ENCODE measurements around the gene ZNF827.

Gene ZNF827

DNA sequence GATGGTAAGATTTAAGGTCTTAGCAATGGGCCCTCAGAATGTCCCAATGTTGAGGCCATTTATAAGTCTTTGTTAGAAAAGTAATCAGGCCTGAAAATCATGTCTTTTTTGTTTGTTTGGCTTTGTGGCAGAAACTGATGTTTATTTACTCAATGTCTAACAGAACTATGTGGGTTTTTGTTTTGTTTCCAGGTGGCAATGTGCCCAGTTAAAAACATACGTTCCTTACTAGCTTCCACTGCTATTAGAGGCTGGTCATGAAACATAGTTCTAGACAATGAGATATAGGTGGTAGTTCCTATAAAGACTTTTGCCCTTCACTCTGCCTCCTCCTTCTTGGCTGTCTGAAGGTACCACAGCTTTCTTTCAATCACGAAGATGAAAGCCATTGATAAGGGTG lies 149.9 kb downstream of the ZNF827 start:
- no peak for DNase-seq

DNA sequence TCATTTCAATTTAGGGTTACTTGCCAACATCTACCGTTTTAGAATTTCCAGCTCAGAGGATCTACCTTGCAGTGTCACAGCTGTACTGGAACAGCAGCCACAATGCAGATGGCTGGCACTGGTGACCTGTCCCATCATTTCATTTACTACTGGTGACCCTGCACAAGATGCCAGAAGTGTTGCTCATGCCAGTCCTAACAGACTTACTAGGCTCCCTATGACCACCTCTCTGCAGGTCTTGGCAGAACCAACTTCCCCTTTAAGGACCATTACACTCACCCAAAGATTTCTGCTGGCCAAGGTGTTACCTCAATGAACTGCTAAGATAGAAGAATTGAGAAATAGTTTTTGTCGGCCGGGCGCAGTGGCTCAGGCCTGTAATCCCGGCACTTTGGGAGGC lies 151.8 kb downstream of the ZNF827 start:
- DNase-seq: no peak

DNA sequence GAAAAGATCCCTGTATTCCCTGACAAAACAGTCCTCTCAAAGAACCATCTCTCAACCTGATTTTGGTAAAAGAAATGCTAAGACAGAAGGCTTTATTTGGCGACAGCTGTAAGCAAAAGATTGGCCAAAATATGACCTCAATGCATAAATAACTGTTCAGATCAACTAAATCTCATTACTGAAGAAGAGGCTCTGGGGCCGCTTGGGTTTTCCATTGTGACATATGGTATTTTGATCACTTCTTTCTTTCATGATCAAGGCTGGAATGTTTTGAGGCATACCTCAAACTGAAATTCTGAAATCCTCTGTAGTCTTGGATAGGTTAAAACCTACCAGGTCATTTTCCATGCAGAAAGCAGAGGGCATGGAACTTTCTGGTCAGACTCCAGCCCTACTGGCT lies 152.4 kb downstream of the ZNF827 start:
- DNase-seq: no peak

DNA sequence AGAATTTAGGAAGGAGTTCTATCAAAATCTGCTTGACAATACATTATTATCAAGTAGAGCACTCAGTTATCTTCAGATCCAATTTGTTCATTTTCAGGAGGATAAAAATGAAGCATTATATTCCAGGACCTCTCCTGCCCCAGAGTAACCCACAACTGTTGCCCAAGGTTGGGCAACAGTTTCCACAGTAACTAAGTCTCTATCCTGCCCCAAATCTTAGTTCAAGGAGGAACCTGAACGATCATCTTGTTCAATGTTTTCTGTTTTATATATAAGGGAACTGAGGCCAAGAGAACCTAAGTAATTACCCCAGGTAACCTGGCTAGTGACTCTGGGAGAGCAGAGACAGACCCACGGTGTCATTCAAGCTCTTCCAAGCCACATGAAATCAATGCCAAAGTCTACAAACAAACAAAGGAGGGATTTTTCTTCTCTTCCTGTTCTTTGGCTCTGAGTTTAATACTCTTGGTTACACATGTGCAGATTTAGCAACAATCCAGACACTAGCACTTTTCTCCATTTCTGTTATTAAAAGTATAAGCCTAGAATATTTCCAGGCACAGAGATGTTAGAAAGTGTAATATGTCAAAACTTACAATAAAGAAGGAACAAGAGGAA lies 153.1 kb downstream of the ZNF827 start:
- DNase-seq: no peak

DNA sequence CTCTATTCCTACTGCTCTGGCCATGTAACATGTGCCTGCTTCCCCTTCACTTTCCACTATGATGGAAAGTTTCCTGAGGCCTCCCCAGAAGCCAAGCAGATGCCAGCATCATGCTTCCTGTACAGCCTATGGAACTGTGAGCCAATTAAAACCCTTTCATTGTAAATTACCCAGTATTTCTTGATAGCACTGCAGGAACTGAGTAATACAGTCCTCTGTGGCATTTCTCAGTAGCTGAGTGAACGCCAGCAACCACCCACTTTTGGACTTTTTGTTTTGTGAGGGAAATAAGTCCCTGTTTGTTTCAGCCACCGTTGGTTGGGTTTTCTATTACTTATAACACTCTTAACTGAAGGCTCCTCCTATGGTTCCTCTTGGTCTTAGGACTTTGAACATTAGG lies 154.6 kb downstream of the ZNF827 start:
- no peak for DNase-seq

DNA sequence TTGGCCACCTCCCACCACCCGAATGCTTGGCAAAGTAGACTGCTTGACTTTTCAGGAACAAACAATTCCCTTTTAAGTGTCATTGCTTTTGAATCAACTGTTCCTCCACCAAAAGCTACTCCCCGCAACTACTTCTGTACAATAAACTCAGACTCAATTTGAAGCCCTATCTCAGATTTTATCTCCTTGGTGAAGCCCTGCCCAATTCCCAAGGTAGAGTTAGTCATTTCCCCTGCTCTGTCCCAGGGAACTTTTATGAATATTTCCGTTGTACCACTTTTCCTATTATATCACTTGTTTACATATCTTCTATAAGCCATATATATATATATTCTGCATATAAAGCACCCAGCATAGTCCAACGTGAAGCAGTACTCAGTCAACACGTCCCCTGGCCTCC lies 155.9 kb downstream of the ZNF827 start:
- no peak for DNase-seq

DNA sequence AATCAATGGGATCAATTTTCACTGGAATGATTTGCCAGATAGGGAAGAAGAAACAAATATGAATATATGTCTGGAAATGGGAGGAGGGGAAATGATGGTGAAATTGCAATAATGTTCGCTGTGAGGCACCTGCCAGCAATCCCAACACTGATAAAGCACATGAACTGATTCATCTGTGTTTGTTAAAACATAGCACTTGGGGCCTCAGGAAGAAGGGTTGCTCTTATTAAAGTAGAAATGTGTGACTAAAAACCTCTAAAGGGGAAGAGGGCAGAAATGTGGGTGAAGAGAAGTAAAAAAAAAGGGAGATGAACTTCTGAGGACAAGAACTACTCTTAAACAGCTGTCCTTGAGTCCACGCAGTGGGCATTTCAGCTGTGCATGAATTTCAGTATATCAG lies 157.3 kb downstream of the ZNF827 start:
- DNase-seq: no peak

DNA sequence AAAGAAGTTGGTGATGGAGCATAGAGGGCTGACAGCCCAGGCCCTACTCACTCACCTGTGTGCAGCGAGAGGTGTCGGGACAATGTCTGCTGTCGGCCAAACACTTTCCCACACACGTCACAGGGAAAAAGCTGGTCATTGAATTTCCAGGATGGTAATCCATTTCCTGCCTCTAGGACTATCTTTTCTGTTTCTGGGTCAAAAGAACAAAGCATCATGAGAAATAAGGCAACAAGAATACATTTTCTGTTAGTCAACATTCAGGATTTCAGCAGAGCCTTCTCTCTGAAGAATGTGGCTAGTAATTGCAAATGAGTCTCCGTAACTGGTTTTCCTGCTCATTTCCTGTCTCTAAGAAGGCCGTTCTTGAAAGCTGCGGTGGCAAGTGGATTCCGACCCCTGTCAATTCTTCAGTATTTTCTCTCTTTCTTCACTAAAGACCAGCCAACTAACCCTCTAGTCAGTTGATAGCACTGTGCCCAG lies 159.3 kb downstream of the ZNF827 start:
- no peak for DNase-seq

DNA sequence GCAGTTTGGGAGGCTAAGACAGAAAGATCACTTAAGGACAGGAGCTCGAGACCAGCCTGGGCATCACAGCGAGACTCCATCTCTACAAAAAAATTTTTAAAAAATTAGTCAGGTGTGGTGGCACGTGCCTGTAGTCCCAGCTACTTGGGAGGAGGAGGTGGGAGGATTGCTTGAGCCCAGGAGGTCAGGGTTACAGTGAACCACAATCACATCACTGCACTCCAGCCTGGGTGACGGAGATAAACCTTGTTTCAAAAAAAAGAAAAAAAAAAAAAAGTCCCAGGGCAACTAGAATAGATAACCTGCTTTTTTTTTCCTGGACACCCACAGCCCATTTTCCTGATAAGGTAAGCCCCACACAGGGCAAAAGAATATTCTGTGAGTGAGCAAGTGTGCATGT lies 162.4 kb downstream of the ZNF827 start:
- DNase-seq: no peak

DNA sequence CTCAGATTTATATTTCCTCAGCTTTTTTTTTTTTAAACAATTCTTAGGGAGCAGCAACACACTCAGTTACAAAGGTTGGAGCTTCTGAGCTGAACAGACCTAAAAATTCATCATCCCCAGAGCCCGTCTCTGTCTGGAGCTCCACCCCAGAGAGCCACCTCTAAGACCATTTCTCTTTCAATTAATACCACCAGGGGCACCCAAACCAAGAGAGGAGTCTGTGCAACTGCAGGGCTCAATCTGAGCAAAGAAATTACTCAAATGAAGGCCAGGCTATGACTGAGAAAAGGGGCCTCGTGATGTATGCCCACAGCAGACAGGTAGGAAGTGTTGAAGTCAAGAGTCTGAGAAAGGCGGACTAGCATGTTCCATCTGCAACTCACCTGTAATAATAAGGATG lies 163.2 kb downstream of the ZNF827 start:
- DNase-seq: no peak

DNA sequence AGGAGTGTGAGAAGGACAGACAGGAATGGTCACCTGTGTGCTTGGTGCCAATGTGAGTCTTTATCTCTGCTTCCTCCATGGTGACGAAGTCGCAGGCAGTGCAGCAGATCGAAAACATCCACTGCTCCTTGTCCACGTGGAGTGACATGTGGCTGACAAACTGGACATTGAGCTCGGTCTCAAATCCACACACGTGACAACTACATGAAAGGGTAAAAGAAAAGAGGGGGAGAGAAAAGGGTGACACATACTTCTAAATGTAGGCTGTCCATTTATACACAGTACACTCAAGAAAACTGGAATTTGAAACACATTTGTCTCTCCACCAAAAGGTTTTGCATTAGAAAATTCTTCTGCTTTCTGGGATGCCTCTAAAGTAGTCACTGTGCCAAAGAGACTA lies 164.2 kb downstream of the ZNF827 start:
- DNase-seq: no peak

DNA sequence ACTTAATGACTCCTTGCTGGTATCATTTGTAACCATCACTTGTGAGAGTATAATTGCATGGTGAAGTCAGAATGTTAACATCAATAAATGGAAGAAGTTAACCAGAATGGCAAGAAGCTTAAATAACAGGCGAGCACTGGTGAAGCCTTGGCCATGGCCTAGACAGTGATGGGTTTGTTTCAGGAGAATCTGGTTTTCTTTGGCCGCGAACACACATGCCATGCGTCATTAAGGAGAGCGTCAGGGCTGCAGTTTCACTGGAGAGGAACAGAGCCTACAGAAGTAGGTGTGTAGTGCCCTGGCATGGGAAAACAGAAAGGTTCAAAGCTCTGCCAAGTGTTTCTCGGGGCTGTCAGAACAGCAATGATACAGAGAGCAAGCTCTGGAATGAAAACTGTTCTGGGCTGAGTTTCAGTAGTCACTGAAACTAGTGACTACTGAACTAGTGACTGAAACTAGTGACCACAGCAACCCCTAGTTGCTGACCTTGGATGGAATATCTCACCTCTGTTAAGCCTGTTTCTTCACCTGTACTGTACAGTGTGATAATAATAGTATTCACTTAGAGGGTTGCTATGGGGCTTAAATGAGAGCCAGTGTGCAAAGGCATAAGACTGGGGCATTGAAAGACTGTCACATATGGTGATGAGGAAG lies 164.9 kb downstream of the ZNF827 start:
- no peak for DNase-seq

DNA sequence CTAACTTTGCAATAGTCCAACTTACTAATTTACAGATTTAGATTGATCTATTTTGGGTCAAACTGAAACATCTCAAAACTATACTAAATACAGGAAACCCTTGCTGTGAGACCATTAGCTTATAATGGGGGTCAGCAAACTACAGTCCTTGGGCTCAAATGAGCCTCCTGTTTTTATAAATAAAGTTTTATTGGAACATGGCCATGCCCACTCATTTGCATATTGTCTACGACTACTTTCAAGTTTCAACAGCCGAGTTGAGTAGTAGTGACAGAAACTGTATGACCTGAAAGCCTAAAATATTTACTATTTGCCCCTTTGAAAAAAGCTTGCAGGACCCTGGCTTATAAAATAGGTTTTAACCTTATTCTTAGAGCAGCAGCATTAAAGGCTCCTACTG lies 166.3 kb downstream of the ZNF827 start:
- DNase-seq: no peak

DNA sequence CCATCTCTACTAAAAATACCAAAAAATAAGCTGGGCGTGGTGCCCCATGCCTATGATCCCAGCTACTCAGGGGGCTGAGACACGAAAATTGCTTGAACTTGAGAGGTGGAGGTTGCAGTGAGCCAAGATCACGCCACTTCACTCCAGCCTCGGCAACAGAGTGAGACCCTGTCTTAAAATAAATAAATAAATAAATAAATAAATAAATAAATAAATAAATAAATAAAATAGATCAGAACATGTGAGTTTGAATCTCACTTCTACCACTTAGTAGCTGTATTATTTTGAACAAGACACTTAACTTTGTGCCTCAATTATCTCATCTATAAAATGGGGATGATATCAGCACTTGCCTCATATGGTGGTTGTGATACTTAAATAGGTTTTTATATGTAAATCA lies 168.5 kb downstream of the ZNF827 start:
- DNase-seq: no peak

DNA sequence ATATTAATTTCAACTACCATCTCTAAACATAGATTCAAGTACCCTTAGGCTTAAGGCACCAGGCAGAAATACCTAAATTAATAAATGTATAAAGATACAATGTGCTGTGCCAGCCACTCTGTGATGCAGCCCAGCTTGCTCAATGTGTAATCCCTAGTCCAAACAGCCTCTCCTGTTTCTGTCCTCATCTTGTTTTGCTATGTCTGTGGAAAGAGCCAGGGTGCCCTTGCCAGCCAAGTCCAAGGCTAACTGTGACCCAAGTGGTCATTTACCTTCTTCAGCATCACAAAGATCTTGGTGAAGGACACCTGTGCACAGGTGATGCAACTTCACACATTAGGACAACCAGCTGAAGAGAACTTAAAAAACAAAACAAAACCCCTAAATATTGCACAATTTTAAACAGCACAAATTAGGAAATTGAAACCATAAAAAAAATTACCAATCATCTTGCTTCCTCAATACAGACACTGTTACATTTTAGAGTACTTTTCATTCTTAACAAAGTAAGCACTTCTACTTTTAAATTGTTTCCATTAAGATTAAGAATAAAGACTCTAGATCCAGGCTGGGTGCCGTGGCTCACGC lies 169.1 kb downstream of the ZNF827 start:
- no peak for DNase-seq

DNA sequence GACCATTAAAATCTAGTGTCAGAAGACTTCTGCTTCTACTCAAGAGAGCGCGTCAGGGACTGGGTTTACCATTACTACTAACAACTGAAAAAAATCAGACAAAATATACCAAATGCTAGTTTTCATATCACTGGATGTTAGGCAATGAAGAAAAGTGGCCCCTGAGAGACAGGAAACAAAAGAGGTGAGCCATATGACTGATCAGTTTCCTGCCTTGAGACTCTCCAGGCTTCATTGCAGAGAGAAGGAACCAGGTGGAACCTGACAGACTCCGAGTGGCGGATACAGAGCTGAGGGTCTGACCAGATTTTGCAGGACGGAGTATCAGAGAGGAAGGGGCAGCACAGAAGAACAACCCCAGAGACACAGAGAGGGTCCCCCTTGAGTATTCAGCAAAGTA lies 172.3 kb downstream of the ZNF827 start:
- DNase-seq: no peak

DNA sequence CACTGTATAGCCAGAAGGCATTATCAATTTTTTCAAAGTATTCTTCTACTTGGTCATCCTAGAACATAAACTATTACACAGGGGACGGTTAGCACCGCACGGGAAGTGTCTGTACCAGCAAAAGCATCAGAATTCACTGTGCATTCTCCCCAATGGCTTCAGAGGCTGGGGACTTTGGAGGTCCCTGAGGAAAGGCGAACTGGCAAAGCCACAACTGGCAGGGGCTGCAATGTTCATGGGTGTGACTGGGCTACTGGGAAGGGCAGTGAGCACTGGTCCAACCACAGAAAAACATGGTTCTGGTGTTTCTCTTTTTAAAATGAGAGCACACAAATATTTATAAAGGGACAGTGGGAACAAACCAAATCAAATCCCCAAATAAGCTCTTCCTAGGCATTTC lies 175.2 kb downstream of the ZNF827 start:
- DNase-seq: no peak

DNA sequence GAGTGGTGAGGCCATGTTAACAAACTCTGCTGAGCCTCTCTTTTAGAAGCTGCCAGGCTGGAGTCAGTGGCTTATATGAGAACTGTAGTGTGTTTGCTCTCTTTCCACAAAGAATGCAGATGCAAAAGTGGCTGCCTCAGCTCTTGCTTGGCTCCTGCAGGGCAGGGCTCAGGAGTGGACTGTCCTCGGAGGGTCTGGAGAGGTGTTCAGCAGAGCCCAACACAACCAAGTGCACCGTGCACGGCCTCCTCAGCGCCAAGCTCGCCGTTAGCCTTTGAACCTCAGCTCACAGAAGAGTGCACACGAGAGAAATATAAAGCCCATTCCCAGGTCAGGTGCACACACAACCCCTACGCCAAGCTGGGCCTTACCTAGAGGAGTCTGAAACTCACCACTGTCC lies 175.9 kb downstream of the ZNF827 start:
- DNase-seq: no peak

DNA sequence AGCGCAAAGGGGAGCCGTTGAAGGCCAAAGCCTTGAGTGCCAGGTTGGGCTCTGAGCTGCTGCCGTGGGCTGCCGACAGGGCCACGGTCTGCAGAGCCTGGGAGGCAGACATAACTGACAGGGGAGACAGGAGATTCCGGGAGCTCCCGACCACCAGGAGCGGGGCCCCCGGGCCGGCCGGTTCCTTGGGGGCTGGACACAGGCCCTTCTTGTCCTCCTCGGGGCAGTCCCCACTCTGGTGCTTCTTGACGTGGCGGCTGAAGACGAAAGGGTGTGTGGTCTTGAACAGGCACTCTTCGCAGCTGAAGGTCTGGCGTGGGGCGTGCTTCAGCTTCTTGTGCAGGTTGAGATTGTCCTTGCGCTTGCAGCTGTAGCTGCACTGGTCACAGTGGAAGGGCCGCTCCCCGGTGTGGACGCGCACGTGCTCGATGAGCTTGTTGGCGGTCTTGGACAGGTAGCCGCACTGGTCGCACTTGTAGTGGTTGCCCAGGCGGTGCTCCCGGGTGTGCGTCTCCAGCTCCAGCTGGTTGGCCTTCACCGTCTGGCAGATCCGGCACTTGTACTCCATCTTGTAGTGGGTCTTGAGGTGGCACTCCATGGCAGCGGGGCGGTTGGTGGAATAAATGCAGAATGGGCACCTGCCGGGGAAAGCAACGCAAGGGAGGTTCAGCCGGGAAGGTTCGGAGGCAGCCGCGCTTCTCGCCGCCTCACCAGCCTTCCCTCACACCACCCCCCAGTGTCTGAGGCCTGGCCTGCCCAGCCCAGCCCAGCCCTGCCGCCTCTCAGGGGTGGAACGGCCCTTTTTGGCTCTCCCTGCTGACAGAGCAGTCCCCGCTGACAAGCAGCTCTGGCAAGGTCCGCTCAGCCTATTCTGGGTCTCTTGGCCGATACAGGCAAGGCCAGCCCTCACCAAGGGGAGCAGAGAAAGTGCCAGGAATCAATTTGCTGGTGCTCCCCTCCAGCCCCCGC lies 177.4 kb downstream of the ZNF827 start:
- no peak for DNase-seq

DNA sequence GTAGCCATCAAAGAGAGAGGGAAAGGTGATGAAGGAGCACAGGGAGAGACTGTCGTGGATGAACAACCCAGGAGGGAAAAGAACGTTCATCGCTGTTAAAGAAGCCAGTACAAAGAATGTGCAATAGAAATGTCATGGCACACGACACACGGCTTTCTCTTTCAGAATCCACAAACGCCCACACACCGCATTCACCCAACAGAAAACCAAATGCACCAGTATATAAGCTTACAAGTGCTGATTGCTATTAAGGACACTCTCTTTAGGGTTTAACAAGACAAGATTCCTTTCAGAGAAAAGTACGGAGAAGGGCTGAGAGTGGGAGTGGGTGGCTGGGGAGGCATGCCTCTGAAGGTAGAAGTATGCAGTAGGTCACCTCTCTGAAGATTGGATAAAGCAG lies 178.4 kb downstream of the ZNF827 start:
- DNase-seq: no peak

DNA sequence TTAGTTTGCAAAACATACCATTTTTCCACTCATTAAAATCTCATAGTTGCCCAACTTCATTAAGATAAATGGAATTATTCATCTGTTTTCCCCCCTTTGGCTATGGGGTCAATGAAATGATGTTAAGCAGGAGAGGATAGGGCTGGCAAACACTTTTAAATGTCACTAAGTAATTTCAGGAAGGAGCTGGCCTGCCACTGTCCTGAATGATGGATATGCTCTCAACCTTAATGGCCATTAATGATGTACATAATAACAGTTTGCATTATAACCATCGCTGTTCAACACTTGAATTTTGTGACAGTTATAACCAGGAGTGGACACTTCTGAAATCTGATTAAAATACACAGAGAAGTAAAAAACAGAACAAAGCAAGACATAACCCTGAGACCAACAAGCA lies 181.4 kb downstream of the ZNF827 start:
- DNase-seq: no peak

DNA sequence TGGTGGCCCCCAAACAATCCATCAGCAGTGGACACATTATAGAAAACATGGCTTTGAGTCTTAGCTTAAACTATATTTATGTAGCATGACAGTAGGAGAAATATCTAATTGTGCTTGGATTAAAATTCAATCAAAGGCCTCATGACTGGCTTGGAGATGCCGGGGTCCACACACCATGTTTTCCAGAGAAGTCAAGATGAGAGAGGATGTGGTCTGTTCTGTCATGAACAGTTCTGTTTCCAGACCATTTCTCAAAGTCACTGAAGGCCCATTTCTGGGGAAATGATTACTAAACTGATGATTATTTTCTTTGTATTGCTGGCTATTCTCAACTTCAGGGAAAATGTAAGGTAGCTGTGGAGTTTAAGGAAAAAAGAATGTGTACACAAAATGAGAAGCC lies 182.4 kb downstream of the ZNF827 start:
- no peak for DNase-seq

DNA sequence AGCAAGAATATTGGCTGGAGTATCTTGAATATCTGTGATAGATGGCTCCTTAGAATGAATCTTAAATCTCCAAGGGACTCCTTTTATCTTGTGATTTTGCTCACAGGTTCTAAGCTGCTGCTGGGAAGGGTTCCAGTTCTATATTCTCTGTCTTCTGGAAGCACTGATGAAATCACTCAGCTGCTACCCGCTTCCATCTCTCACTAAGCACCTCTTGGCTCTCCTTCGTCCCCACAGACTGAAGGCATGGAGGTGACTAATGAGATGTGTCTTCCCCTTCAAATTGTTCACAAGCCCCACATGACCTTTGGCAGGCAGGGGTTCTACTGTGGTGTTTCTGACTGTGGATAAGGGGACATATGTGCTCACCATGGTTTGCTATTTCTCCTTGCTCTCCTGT lies 182.8 kb downstream of the ZNF827 start:
- DNase-seq: no peak
